MM.1S (cell line): ENCODE results near the gene CHD9NB.
"Not testable (repeated sequence)": the region's sequence is repeated elsewhere in the genome, so short reads cannot be mapped to it uniquely, and the experiment has no call there.

Experiments used
- DNase-seq: peaks from one replicate; pipeline ENCODE4 v3.0.0-alpha.2; 2015
- H2AFZ ChIP-seq: fragments of 300-600 bp; sonication (generic); 2 replicates; pipeline ENCODE4 v1.6.0; 2016; ENCODE audit warnings: antibody characterized with exemption, low read length
- H3F3A ChIP-seq: fragments of 300-600 bp; sonication (generic); 2 replicates; pipeline ENCODE4 v1.6.1; 2016; ENCODE audit warnings: mild to moderate bottlenecking, antibody characterized with exemption, low read length, moderate library complexity, mixed read lengths; ENCODE audit not compliant: insufficient read depth
- H3K27ac ChIP-seq: fragments of 300-600 bp; sonication (generic); 2 replicates; pipeline ENCODE4 v1.5.1; 2016; ENCODE audit warnings: mild to moderate bottlenecking, low read length
- H3K27me3 ChIP-seq: fragments of 300-600 bp; sonication (generic); replicated peaks from 2 replicates; pipeline ENCODE4 v1.6.0; 2016; ENCODE audit warnings: low read length; ENCODE audit not compliant: insufficient read depth
- H3K36me3 ChIP-seq: fragments of 300-600 bp; sonication (generic); replicated peaks from 2 replicates; pipeline ENCODE4 v1.6.1; 2016; ENCODE audit warnings: mild to moderate bottlenecking, low read length, mixed read lengths; ENCODE audit not compliant: insufficient read depth
- H3K4me1 ChIP-seq: fragments of 300-600 bp; sonication (generic); 2 replicates; pipeline ENCODE4 v1.6.1; 2016; ENCODE audit warnings: low read length, mixed read lengths
- H3K4me2 ChIP-seq: fragments of 300-600 bp; sonication (generic); 2 replicates; pipeline ENCODE4 v1.6.0; 2016; ENCODE audit warnings: low read depth, low read length
- H3K4me3 ChIP-seq: fragments of 300-600 bp; sonication (generic); 2 replicates; pipeline ENCODE4 v1.5.1; 2016; ENCODE audit warnings: low read length, mixed read lengths
- H3K79me2 ChIP-seq: fragments of 300-600 bp; sonication (generic); 2 replicates; pipeline ENCODE4 v1.6.1; 2016; ENCODE audit warnings: mixed run types, low read length, mixed read lengths
- H3K9ac ChIP-seq: fragments of 300-600 bp; sonication (generic); 2 replicates; pipeline ENCODE4 v1.6.1; 2016; ENCODE audit warnings: low read length, mixed read lengths
- H3K9me2 ChIP-seq: fragments of 300-600 bp; sonication (generic); replicated peaks from 2 replicates; pipeline ENCODE4 v1.6.1; 2016; ENCODE audit warnings: mild to moderate bottlenecking, low read length, mixed read lengths; ENCODE audit not compliant: insufficient read depth
- H3K9me3 ChIP-seq: fragments of 300-600 bp; sonication (generic); replicated peaks from 2 replicates; pipeline ENCODE4 v1.6.1; 2016; ENCODE audit warnings: mild to moderate bottlenecking, low read length, mixed read lengths; ENCODE audit not compliant: insufficient read depth
- H4K20me1 ChIP-seq: fragments of 300-600 bp; sonication (generic); 2 replicates; pipeline ENCODE4 v1.6.1; 2016; ENCODE audit warnings: mild to moderate bottlenecking, low read length, moderate library complexity, mixed read lengths; ENCODE audit not compliant: insufficient read depth
- CTCF ChIP-seq: fragments of 300-600 bp; sonication (generic); IDR thresholded peaks from 2 replicates; pipeline ENCODE4 v1.5.1; 2016; ENCODE audit warnings: antibody characterized with exemption, low read length, mixed read lengths
- EZH2 ChIP-seq: fragments of 300-600 bp; sonication (generic); optimal IDR thresholded peaks from 2 replicates; pipeline ENCODE3; 2017; ENCODE audit warnings: low read depth, mild to moderate bottlenecking, antibody characterized with exemption, low read length, mixed read lengths
- EZH2phosphoT487 ChIP-seq: fragments of 300-600 bp; sonication (generic); IDR thresholded peaks from 2 replicates; pipeline ENCODE4 v1.6.1; 2018; ENCODE audit warnings: antibody characterized with exemption, low read length

Gene CHD9NB

GRCh38 chr16:53053967-53054669 lies 1.4 kb upstream of the CHD9NB start:
- Histone ChIP-seq H3K27me3 (no peaks in the 10 kb centered on the region), H3K4me3 (peak overlapping the region; percentile 89), H3K9me3 (no peaks in the 10 kb centered on the region), H3K4me2 (peak overlapping the region; percentile 93), H3K9me2 (no peaks in the 10 kb centered on the region), H3F3A (no peaks in the 10 kb centered on the region; the same call in 1 of the 2 replicates), H3K36me3 (no peaks in the 10 kb centered on the region), H2AFZ (peak overlapping the region; percentile 92), H3K4me1 (peaks cover 12% of the 10 kb centered on the region), H3K9ac (peak overlapping the region; percentile 75), H3K79me2 (peaks cover 38% of the 10 kb centered on the region), H3K27ac (no peak overlapping the region), H4K20me1 (no peaks in the 10 kb centered on the region)
- TF ChIP-seq EZH2 (no peak), CTCF (no peak), EZH2phosphoT487 (no peak)
- peak; percentile 48 for DNase-seq

- H4K20me1 ChIP-seq, DNase-seq: not testable (repeated sequence)
Observed at GRCh38 chr16:53051255-53051654, 1.4 kb downstream of the CHD9NB start.

GRCh38 chr16:53048139-53048915 lies 4.4 kb downstream of the CHD9NB start:
- Histone ChIP-seq H3K27me3 (no peaks in the 10 kb centered on the region), H3K9me3 (no peaks in the 10 kb centered on the region), H3K36me3 (no peaks in the 10 kb centered on the region), H3K9me2 (no peaks in the 10 kb centered on the region), H3K9ac (no peak overlapping the region), H3K4me2 (no peak overlapping the region), H2AFZ (no peak overlapping the region), H3K4me3 (no peak overlapping the region), H3K27ac (no peak overlapping the region), H3F3A (no peaks in the 10 kb centered on the region), H3K79me2 (no peaks in the 10 kb centered on the region), H4K20me1 (no peaks in the 10 kb centered on the region), H3K4me1 (peaks cover 8% of the 10 kb centered on the region)
- no peak for DNase-seq
- no peak for TF ChIP-seq CTCF
- TF ChIP-seq EZH2phosphoT487, result no peak
- no peak for TF ChIP-seq EZH2

More at GRCh38 chr16:53051255-53051654, 1.4 kb downstream of the CHD9NB start:
- not testable (repeated sequence) for H3K9me3 ChIP-seq, H2AFZ ChIP-seq, H3K36me3 ChIP-seq, H3K9me2 ChIP-seq, H3K27ac ChIP-seq, H3K27me3 ChIP-seq, H3K4me3 ChIP-seq, H3F3A ChIP-seq, H3K4me2 ChIP-seq, H3K9ac ChIP-seq
- Histone ChIP-seq H3K79me2 (peaks cover 14% of the 10 kb centered on the region), H3K4me1 (peaks cover 11% of the 10 kb centered on the region)

GRCh38 chr16:53047515-53047914 lies 5.2 kb downstream of the CHD9NB start:
- H3K27ac ChIP-seq, H3K4me2 ChIP-seq, H3K4me1 ChIP-seq, H3K9me2 ChIP-seq, H3F3A ChIP-seq, DNase-seq, H3K9me3 ChIP-seq, H2AFZ ChIP-seq, H3K4me3 ChIP-seq, H3K9ac ChIP-seq, H3K27me3 ChIP-seq, H4K20me1 ChIP-seq, H3K36me3 ChIP-seq, H3K79me2 ChIP-seq: not testable (repeated sequence)
